KG1 (cell line): ENCODE measurements around the gene ATP8B1.
A peak's percentile ranks its signal among the peaks of the same experiment; 100 is the strongest.
"Not testable (repeated sequence)": the region's sequence is repeated elsewhere in the genome, so short reads cannot be mapped to it uniquely, and the experiment has no call there.

ENCODE experiments used
- DNase-seq: peaks from one replicate; lab custom pipeline; 2025; lab: John Stamatoyannopoulos, UW

The ATP8B1 gene

GRCh38 chr18:57660961-57661360 is 142.2 kb downstream of the ATP8B1 start:
- DNase-seq = no peak

- no peak for DNase-seq
Observed at GRCh38 chr18:57659460-57660102, 143.5 kb downstream of the ATP8B1 start.

- DNase-seq = no peak
Observed at GRCh38 chr18:57657542-57657941, 145.6 kb downstream of the ATP8B1 start.

GRCh38 chr18:57655740-57656139 is 147.4 kb downstream of the ATP8B1 start:
- DNase-seq = no peak

GRCh38 chr18:57651914-57652313 is 151.2 kb downstream of the ATP8B1 start:
- no peak for DNase-seq

GRCh38 chr18:57649556-57650500 is 153.3 kb downstream of the ATP8B1 start:
- DNase-seq = no peak

GRCh38 chr18:57648414-57648813 is 154.7 kb downstream of the ATP8B1 start:
- no peak for DNase-seq

GRCh38 chr18:57644540-57644939 is 158.6 kb downstream of the ATP8B1 start:
- DNase-seq = no peak

GRCh38 chr18:57643726-57644125 is 159.4 kb downstream of the ATP8B1 start:
- not testable (repeated sequence) for DNase-seq

- not testable (repeated sequence) for DNase-seq
Observed at GRCh38 chr18:57642462-57642861, 160.7 kb downstream of the ATP8B1 start.

- no peak for DNase-seq
Observed at GRCh38 chr18:57640749-57641148, 162.4 kb downstream of the ATP8B1 start.

GRCh38 chr18:57640236-57640635 is 162.9 kb downstream of the ATP8B1 start:
- no peak for DNase-seq

GRCh38 chr18:57635003-57635822 is 167.9 kb downstream of the ATP8B1 start:
- DNase-seq = no peak

- no peak for DNase-seq
Observed at GRCh38 chr18:57631697-57632096, 171.4 kb downstream of the ATP8B1 start.

- DNase-seq = no peak
Observed at GRCh38 chr18:57630754-57631595, 172.1 kb downstream of the ATP8B1 start.

GRCh38 chr18:57630002-57630753 is 172.9 kb downstream of the ATP8B1 start:
- DNase-seq = peak; percentile 80

GRCh38 chr18:57629422-57629821 is 173.7 kb downstream of the ATP8B1 start:
- no peak for DNase-seq

GRCh38 chr18:57627488-57627887 is 175.6 kb downstream of the ATP8B1 start:
- DNase-seq = no peak

GRCh38 chr18:57624988-57625387 is 178.1 kb downstream of the ATP8B1 start:
- DNase-seq = no peak

- no peak for DNase-seq
Observed at GRCh38 chr18:57621246-57621604, 181.9 kb downstream of the ATP8B1 start.

GRCh38 chr18:57619876-57620275 is 183.2 kb downstream of the ATP8B1 start:
- DNase-seq = no peak
